ENCODE data around the gene IMMP2L. TPM values are rescaled to one million over a fixed set of nuclear protein-coding genes. Genes with fewer than 3 reads are reported as not detected.

Gene IMMP2L
- polyA plus RNA-seq, 2 of the 4 experiments (the other 2 are of a cell fraction) = 16.1 to 23.8 TPM

DNA sequence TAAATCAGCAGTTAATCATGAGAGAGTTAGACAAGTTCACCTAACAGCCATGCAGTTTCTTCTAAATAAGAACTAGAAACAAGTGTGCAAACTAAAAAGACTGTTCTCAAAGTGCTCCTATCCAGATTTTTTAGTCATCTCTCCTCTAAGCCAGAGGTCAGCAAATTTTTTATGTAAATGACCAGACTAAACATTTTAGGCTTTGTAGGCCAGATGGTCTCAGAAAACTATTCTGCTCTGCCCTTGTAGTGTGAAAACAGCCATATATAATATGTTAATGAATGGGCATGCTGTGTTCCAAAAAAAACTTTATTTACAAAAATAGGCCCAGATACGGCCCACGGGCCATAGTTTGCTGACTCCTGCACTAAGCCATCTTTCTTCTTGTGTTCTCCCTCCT is 734.4 kb downstream of the IMMP2L start (continued):
- no peak for TF ChIP-seq FOSL2 (IDR thresholded peaks at IDR 0.05)
- TF ChIP-seq FOSL2 (CRISPR knock-in tag; IDR thresholded peaks at IDR 0.05) = no peak
- no peak for TF ChIP-seq EHF (CRISPR knock-in tag; IDR thresholded peaks at IDR 0.05)

DNA sequence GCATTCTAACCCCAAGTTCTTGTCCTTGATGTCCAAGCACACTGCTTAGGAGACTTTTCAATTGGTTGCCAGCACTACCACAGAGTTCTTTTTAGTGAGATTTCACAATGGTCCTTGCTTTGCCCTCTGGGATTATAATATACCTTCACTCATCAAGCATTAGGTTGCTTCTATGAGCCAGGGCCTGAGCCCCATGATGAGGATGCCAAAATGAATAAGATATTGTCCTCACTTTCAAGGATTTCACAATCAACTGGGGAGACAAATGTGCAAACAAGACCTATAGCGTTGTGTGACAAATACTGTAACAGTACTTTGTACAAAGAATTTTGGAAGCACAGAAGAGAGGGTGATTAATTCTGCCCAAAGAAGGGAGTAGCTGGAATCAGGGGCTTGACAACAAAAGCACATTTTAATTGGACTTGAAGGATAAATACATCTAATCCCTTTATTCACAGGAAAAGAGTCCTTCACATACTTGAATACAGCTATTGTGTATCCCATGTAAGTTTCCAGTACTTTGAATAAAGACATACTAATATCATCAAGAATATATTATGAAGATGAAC is 734.9 kb downstream of the IMMP2L start:
- no peak for ATAC-seq
- no peaks in the 10 kb centered on the region for H3K9me3 ChIP-seq
- no peaks in the 10 kb centered on the region for H3K4me1 ChIP-seq
- WGBS (ENCODE audit: missing lambda C conversion rate) = 92% methylated on average over 1 of the region's 1 CpG
- POLR2A ChIA-PET = no interaction called here
- no peak overlapping the region for H3K4me2 ChIP-seq
- no peak overlapping the region for H3K27ac ChIP-seq
- no peak for FAIRE-seq
- TF ChIP-seq POLR2AphosphoS2 (conservative IDR thresholded peaks at IDR 0.05; ENCODE audit: low read length) (no peak), JUNB (IDR thresholded peaks at IDR 0.05) (no peak), ZNF302 (CRISPR knock-in tag; IDR thresholded peaks at IDR 0.05) (no peak), JUN (IDR thresholded peaks at IDR 0.05) (no peak), CBX8 (IDR thresholded peaks at IDR 0.05) (no peak), ESRRA (IDR thresholded peaks at IDR 0.05; ENCODE audit: borderline replicate concordance, low read length) (no peak), HOXA7 (CRISPR knock-in tag; IDR thresholded peaks at IDR 0.05) (no peak), MYC (IDR thresholded peaks at IDR 0.05; ENCODE audit: borderline replicate concordance, low read length) (no peak), FOSL2 (IDR thresholded peaks at IDR 0.05) (no peak), FOSL2 (CRISPR knock-in tag; IDR thresholded peaks at IDR 0.05) (no peak), TP53 (CRISPR knock-in tag; IDR thresholded peaks at IDR 0.05) (no peak), RNF2 (IDR thresholded peaks at IDR 0.05; ENCODE audit: borderline replicate concordance, low read depth) (no peak), CBX2 (IDR thresholded peaks at IDR 0.05; ENCODE audit: borderline replicate concordance, low read depth) (no peak), RCOR1 (IDR thresholded peaks at IDR 0.05; ENCODE audit: low read depth, low read length) (no peak), CEBPB (IDR thresholded peaks at IDR 0.05) (no peak), HDAC2 (IDR thresholded peaks at IDR 0.05) (no peak), BHLHE40 (IDR thresholded peaks at IDR 0.05; ENCODE audit: low read depth, low read length) (no peak)
- TF ChIP-seq, protein P1, sequence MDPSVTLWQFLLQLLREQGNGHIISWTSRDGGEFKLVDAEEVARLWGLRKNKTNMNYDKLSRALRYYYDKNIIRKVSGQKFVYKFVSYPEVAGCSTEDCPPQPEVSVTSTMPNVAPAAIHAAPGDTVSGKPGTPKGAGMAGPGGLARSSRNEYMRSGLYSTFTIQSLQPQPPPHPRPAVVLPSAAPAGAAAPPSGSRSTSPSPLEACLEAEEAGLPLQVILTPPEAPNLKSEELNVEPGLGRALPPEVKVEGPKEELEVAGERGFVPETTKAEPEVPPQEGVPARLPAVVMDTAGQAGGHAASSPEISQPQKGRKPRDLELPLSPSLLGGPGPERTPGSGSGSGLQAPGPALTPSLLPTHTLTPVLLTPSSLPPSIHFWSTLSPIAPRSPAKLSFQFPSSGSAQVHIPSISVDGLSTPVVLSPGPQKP (IDR thresholded peaks at IDR 0.05; ENCODE audit: low read depth, low read length) = no peak
- TF ChIP-seq, protein P2, sequence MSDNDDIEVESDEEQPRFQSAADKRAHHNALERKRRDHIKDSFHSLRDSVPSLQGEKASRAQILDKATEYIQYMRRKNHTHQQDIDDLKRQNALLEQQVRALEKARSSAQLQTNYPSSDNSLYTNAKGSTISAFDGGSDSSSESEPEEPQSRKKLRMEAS (IDR thresholded peaks at IDR 0.05) = no peak
- TF ChIP-seq, protein P3, sequence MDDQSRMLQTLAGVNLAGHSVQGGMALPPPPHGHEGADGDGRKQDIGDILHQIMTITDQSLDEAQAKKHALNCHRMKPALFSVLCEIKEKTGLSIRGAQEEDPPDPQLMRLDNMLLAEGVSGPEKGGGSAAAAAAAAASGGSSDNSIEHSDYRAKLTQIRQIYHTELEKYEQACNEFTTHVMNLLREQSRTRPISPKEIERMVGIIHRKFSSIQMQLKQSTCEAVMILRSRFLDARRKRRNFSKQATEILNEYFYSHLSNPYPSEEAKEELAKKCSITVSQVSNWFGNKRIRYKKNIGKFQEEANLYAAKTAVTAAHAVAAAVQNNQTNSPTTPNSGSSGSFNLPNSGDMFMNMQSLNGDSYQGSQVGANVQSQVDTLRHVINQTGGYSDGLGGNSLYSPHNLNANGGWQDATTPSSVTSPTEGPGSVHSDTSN (IDR thresholded peaks at IDR 0.05) = no peak
- no peak overlapping the region for H3K4me3 ChIP-seq
- CTCF ChIA-PET = no interaction called here
- DNase-seq (ENCODE audit: low read depth in 1 of 2, low spot score in 1 of 2) = no peak

DNA sequence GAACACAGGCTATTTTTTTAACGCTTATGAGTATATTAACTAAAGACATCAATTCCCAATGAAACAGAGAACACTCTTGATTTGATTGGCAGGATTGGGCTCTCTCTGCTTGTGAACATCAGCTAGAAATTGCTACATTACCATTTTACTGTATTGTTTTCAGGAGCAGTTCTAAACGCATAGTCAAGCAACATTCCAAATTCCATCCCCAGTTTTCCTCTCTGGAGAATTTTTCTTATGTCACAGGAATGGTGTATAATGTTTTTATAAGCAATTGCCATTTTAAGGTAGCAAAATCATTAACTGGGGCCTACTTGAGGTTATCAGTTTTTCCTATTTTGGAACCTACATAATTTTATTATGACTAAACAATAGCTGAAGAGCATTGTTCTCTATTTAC is 748.3 kb downstream of the IMMP2L start:
- ATAC-seq = no peak
- FAIRE-seq = no peak
- POLR2A ChIA-PET = no interaction called here
- no peak overlapping the region for H3K4me3 ChIP-seq
- TF ChIP-seq, protein P4, sequence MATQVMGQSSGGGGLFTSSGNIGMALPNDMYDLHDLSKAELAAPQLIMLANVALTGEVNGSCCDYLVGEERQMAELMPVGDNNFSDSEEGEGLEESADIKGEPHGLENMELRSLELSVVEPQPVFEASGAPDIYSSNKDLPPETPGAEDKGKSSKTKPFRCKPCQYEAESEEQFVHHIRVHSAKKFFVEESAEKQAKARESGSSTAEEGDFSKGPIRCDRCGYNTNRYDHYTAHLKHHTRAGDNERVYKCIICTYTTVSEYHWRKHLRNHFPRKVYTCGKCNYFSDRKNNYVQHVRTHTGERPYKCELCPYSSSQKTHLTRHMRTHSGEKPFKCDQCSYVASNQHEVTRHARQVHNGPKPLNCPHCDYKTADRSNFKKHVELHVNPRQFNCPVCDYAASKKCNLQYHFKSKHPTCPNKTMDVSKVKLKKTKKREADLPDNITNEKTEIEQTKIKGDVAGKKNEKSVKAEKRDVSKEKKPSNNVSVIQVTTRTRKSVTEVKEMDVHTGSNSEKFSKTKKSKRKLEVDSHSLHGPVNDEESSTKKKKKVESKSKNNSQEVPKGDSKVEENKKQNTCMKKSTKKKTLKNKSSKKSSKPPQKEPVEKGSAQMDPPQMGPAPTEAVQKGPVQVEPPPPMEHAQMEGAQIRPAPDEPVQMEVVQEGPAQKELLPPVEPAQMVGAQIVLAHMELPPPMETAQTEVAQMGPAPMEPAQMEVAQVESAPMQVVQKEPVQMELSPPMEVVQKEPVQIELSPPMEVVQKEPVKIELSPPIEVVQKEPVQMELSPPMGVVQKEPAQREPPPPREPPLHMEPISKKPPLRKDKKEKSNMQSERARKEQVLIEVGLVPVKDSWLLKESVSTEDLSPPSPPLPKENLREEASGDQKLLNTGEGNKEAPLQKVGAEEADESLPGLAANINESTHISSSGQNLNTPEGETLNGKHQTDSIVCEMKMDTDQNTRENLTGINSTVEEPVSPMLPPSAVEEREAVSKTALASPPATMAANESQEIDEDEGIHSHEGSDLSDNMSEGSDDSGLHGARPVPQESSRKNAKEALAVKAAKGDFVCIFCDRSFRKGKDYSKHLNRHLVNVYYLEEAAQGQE (IDR thresholded peaks at IDR 0.05) = no peak
- no peak for TF ChIP-seq FOSL2 (IDR thresholded peaks at IDR 0.05)
- no peak for TF ChIP-seq FOSL2 (CRISPR knock-in tag; IDR thresholded peaks at IDR 0.05)
- DNase-seq (ENCODE audit: low read depth in 1 of 2, low spot score in 1 of 2) = no peak
- H3K27ac ChIP-seq = no peak overlapping the region
- H3K4me2 ChIP-seq = no peak overlapping the region
- H3K9me3 ChIP-seq = no peaks in the 10 kb centered on the region
- 93% methylated on average over 2 of the region's 2 CpGs for WGBS (ENCODE audit: missing lambda C conversion rate)
- CTCF ChIA-PET = no interaction called here
- no peaks in the 10 kb centered on the region for H3K4me1 ChIP-seq

Data from A549 (cell line).